GM21515 (cell line): ENCODE data around the gene VDR.
"Not testable (repeated sequence)": the region's sequence is repeated elsewhere in the genome, so short reads cannot be mapped to it uniquely, and the experiment has no call there.

Experiments used
- ATAC-seq: cut with Tn5 transposase; IDR thresholded peaks from one replicate; pipeline ENCODE4 v1.9.1; 2021; ENCODE audit not compliant: unreplicated experiment

VDR gene

DNA sequence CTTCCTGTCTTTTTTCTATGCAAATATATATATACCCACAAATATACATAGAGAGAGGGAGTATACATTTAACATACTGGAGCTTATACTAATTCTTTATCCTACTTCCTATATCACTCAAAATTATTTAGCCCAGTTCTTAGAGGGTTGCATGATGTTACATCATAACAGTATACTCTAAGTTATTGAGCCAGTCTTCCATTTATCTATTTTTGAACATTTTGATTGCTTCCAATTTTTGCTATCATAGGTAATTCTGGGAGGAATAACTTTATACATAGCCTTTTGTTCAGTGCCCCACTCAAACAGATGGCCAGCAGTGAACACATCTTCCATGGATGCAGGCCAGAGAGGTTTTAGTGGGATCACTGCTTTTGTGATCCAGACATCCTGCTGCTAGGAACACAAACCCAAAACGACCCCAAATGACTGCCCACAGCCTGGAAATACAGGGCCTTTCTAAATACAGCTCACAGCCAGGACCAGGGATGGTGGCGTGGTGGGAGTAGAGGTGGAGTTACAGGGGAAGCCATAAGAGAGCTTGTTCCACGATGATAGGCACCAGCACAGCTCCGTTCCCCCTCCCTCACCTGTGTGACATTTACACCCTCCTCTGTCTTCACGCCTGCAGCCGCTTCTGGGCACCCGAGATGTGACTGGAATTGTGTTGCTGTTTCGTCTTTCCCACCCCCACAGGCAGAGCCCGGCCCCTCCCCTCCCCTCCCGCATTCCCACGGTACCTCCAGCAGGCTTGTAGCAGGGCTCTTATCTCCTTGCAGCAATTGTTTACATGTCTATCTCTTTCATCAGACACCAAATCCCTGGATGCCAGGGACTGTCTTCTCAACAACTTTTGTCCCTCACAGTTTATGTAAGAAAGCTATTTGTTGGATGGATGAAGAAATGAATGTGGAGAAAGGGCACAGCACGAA lies 54.4 kb downstream of the VDR start:
- ATAC-seq, result no peak

DNA sequence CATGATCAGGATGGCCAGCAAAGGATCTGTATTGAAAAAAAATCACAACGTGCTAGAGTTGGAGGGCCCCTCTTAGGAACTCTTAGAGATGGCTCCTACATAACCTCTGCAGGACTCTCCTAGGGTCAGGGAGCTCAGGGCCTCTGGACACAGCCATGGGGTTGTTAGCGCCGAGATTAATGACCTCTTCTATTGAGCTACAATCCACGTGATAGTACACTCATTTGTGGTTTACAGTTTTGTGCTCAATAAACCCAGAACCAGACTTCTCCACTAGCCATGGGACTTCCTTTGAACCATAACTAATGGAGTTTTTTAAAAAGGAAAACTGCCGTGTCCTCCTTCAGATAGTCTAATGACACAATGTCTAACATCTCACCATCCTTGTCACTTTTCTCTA lies 55.5 kb downstream of the VDR start:
- ATAC-seq, result no peak

DNA sequence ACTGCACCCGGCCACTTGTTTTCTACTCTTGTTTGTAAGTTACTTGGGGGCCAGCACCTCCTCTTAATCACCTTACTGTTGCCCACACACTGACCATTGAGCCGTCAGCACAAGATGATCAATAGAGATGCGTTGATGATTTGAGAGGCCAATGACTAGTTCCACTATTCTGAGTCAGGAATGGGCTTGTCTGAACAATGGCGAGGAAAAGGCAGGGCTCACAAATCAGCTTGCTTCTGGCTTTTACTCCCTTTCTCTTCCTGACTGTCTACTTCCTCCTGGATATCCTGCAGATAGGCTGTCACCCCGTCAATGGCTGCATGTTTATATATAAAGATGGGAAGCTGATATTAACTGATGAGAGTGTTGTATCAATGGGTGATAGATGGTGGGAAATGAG lies 55.9 kb downstream of the VDR start:
- no peak for ATAC-seq

DNA sequence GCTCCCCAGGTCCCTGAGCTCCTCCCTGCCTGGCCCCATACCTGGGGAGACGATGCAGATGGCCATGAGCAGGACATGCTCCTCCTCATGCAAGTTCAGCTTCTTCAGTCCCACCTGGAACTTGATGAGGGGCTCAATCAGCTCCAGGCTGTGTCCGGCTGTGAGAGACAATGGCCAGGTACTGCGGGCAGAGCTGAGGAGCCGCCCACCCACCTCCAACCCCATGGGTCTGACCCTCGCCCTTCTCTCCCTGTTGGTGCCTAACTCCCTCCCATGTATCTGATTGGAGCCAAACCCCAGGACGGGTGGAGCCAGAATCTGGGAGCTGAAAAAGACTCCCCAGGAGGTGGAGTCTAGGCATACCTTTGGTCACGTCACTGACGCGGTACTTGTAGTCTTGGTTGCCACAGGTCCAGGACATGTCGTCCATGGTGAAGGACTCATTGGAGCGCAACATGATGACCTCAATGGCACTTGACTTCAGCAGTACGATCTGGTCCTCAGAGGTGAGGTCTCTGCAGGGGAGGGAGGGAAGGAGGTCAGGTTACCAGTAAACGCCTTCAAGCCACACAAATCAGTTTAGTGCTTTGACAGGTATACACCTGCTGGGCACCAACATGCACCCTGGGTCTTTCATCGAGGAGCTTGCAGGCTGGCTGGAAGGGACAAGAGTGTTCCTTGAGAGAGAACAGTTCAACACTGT lies 58.3 kb downstream of the VDR start:
- ATAC-seq, result no peak

DNA sequence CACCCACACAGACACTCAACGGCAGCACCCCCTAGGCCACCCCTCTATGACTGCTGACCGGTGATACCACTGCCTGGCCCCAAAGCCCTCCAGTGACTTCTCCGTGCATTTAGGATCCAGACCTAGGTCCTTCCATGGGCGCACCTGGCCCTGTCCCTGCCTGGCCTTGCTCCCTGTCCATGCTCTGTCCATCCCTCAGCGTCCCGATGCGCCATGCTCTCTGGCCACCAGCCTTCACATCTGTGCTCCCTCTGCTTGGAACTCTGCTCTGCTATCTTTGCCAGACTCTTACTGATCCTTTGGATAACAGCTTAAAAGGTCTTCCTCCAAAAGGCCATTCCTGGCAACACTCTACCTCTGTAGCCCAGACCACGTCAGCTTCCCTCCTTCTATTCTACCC lies 59.7 kb downstream of the VDR start:
- no peak for ATAC-seq

DNA sequence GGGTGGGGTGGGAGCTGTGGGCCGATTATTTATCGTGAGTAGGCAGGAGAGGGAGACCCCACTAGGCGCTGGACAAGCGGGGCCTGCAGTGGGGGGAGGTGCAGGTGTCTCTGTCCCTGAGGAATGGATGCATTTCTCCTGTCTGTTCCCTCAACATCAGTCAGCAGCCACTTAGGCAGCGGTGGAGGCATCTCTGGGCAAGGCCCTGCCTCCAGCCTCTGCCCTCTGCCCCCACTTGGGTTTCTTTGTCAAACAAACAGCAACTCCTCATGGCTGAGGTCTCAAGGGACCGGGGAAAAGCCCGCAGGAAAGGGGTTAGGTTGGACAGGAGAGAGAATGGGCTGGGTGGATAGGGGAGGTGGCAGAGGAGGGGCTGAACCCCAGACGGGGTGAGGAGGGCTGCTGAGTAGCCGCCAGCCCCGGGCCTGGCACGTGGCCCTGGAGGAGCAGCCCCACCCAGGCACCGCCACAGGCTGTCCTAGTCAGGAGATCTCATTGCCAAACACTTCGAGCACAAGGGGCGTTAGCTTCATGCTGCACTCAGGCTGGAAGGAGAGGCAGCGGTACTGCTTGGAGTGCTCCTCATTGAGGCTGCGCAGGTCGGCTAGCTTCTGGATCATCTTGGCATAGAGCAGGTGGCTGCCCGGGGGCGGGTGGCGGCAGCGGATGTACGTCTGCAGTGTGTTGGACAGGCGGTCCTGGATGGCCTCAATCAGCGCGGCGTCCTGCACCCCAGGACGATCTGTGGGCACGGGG lies 60.4 kb downstream of the VDR start:
- ATAC-seq, result no peak

DNA sequence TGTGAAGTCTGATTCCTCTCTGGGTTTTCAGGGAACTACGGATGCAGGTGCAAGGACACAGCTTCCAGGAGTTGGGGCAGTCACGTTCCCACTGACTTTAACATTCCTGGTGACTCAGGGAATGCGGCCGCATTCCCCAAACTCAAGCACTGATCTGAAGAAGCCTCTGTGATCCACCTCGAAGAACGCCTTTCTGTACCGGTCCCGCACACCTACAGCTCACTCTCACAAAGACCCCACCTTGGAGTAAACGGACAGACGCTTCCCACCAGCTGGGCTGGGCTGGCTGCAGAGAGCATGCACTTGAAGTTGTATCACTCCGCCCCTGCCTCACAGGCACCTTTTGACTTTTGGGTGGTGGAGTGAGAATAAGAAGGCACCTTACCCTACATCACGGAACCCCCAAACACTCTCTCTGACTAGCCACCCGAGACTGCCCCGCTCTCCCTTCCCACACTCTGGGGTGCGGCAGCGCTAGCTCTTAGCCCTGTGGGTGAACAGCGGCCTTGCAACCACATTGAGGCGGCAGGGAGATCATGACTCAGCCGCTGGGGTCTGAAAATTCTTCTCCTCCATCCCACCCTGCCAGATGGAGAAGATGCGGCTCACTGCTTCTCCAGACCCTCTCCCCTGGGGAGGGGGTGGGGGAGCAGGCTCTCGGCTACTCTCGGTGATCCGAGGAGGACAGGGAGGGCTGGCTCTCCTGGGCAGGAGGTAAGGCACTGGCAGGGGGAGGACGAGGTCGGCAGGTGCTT lies 61.4 kb downstream of the VDR start:
- no peak for ATAC-seq

DNA sequence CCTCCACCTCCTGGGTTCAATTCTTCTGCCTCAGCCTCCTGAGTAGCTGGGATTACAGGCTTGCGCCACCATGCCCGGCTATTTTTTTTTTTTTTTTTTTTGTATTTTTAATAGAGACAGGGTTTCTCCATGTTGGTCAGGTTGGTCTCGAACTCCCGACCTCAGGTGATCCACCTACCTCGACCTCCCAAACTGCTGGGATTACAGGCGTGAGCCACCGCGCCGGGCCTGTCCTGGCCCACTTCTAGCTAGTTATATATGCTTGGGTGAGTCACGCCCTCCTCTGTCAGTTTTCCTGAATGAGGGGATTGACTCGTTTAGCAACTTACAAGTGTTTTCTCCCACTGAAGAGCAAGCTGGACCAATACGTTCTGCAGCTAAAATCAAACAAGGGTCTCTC lies 62.3 kb downstream of the VDR start:
- ATAC-seq, result not testable (repeated sequence)

DNA sequence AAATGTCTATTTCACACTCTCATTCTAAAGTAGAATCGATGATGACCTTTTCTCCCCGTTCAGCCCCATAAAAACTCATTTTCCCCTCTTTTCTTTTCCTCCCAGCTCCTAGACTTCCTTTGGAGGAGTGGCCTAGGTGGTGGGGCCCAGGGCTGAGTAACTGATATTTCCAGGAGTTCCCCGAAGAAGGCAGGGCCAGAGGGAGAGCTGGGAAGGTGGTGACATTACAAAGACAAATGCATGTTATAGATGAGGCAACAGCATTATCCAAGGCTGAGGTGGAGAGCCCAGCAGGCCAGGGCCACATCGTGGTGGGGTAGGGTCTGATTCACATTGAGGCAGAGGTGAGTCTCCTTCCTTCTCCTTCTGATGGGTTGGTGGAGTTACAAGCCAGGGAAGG lies 62.9 kb downstream of the VDR start:
- no peak for ATAC-seq

DNA sequence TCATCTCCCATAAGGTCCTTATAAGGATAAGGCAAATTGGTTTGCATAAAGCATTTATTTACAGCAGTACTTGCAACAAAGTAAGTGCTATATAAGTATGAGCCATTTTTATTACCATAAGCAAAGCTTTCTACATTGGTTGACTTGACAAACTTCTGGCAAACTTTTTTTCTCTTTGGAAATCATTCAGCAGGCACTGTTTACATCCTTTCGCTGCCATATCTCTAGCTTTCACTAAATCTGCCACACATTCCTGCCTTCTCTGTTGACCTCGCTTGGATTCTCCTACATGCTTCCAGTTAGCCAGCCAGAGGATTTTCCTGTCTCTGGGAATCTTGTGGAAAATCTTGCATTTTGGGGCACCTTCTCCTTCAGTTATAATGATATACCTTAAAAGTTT lies 63.3 kb downstream of the VDR start:
- no peak for ATAC-seq

DNA sequence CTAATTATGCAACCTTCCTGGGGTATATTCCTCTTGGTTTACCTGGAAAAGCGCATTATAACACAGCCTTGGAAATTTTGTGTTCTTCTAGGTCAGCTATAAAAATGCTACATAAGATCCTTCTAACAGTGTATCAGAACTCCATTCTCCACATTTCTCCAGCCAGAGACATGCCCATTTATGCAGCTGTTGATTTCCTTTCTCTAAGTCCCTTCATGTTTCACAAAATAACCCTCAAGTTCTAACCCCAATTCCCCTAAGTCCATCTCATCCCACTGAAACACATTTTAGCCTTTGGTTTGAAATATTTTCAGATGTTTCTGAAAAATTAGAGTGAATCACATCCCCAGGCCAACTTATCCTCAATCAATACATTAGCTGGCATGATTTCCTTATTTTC lies 64.2 kb downstream of the VDR start:
- no peak for ATAC-seq

DNA sequence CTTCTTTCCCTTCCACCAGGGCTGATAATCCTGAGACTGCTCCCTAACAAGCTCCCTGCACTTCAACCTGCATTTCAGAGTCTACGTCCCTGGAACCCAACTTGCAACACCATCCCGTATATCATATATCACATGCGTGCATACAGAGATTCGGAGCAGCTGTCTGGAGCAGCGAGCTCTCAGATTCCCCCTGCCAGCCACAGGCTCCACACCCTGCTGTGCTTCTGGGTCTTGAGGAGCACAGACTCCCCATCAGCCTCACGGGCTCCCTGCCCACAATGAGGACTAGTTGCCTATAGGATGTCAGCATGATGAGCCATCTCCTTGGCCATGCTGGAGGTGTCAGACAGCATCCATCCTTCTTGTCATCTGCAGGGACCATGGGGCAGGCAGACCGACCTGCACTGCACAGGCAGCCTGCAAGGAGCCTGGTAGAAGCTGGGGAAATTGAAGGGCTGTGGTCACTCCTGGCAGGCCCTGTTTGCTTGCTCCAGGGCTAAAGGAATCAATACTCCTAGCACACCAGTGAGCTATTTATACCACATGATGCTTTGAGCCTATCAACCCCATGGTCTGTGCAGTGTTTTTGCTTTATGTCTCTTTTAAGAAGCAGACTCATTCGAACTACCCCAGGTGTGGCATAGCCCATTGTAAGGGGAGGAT lies 65.4 kb downstream of the VDR start:
- ATAC-seq, result no peak

DNA sequence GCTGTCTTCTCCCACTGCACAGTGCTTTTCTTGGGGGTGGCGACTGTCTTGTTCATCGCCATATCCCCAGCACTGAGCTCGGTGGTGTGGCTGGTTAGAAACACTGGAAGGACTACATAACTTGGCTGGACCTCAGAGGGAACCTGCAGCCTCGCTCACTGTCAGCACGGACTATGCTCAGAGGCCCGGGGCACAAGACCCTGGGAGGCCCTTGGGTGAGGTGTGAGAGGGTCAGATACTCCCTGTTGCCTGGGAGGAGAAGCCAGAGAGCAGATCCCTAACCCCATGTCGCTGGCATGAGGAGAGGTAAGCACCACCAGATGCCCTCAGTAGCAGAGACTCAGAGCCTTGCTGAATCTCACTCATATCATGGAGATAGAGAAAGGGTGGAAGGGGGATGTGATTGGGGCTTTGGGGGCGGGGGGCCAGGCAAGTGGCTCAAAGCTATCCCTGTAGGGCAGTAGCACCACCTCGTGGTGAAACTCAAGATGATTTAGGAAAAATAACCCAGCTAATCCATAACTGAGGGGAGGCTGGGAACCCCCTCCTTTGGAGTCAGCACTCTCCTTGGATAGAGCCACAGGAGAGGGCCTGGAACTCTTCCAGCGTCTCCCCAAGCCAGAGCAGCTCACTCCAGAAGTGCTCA lies 66.4 kb downstream of the VDR start:
- no peak for ATAC-seq

DNA sequence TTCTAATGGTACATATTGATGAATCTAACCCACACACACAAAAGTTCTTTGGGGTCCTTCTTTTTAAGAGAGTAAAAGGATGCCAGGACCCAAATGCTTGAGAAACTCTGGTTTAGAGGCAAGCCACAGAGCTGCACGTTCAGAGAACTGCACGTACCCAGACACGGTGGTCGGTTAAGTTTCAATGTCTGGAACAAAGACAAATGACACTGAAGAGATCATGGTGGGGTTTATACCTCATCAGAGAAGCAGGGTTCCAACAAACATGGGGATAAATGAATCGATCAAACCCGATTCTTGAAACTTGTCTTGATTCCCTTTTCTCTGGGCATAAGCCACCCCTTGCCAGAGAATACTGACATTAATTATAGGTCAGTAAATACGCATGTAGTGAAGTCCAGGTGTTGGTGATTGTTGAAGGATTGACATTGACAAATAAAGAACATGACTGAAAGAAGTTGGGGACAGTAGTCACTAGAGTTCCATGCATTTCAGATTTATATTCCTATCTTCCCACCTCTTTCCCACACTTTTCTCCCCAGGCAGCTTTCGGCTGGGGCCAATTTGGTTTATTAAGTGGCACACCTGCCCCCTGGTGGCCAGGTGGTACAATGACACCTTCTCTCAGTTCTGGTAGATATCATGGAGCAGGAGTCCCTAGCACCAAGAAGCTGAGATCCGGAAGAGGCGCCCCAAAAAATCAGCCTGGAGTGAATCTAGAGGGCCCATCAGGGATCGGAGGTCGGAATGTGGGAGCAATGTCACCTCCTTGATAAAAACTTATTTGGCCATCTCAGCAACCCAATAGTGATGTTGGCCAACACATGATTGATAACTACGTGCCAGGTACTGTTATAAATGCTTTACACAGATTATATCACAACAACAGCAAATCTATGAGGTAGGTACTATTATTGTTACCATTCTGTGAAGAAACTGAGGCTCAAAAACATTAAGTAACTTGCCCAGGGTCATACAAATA lies 67.3 kb downstream of the VDR start:
- ATAC-seq, result no peak

DNA sequence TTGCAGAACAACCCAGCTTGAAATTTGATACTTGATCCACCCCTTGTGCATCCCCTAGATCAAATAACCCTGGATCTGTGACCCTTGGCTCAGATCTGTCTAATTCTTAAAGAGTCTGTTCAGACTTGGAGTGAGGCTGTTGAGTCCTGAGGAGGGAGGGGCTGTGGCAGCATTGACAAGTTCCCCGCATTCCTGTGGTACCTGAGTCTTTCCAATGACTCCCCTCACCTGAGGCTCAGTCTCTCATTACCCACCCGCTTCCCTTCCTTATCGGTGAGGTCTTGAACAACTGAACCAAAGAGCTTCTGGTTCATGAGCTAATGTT lies 69.0 kb downstream of the VDR start:
- ATAC-seq, result no peak

DNA sequence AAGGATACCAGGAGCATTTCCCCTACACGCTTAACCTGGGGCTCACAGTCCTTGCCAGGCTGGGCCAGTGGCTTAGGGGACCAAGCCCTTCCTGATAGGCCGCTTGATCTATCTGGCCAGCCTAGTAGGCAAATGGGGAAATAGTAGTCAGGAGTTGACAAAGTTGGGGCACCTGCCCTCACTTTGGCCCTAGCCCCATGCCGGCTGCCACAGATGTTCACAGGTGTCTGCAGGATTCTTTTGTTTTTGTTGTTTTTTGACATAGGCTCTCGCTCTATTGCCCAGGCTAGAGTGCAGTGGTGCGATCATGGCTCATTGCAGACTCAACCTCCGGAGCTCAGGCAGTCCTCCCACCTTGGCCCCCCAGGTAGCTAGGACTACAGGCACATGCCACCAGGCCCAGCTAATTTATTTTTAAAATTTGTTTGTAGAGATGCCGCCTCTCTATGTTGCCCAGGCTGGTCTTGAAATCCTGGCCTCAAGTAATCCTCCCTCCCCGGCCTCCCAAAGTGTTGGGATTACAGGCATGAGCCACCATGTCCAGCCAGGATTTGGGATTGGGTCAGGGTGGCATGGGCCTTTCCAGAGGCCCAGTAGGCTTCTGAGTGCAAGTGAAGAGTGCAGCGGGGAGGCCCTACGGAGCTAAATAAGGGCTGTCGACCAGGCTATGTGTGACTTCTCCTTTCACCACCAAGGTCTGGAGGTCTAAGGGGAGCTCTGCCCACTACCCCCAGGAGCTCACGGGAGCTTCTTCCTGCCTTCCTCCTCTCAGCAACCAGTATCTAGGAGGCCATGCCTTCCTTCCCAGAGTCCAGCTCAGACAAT lies 69.6 kb downstream of the VDR start:
- ATAC-seq, result no peak

DNA sequence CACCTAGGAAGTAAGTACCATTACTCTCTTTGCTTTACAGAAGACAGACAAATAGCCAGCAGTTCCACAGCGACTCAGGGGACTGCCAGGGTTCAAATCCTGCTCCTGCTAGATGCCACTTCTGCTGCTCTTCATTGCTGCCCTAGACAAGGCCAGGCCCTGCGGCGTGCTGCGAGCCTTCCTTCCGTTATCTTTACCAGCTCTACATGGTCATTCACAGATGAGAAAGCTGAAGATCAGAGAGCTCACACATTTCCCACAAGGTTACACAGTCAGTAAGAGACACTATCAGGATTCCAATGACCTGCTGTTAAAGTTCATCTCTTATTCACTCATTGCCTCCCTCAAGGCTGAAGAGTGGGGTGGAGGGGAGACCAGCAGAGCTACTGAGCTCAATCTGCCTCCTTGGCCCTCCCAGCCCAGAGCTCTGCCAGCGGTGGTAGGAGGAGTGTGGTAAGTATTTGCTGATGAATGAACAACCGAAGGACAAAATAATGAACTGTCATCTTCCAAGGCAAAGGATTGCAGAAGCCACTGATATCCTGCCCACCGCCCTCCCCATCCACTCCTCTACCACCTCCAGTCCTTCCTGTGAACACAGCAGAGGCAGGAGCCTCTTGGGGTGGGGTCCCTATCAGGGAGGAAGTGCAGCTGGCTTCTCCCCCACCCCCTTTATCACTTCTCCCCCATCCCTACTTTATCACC lies 70.4 kb downstream of the VDR start:
- no peak for ATAC-seq
